Mesendoderm (in vitro differentiated cells): ENCODE measurements around the gene NRN1L.

Source experiments
- DNase-seq: peaks from one replicate; pipeline ENCODE4 v3.0.0; 2013
- H2AK5ac ChIP-seq: 2 replicates; pipeline ENCODE4 v1.6.1; 2013; ENCODE audit warnings: low read length, inconsistent platforms
- H2BK120ac ChIP-seq: 2 replicates; pipeline ENCODE4 v1.6.1; 2013; ENCODE audit warnings: low read depth, mild to moderate bottlenecking, low read length, moderate library complexity, mixed read lengths
- H2BK15ac ChIP-seq: replicated peaks from 2 replicates; pipeline ENCODE4 v1.6.1; 2013; ENCODE audit warnings: low read depth, mild to moderate bottlenecking, moderate library complexity
- H2BK5ac ChIP-seq: 2 replicates; pipeline ENCODE4 v1.6.1; 2013; ENCODE audit warnings: low read length, inconsistent platforms
- H3K18ac ChIP-seq: 2 replicates; pipeline ENCODE4 v1.6.1; 2013; ENCODE audit warnings: mild to moderate bottlenecking, low read length, mixed read lengths
- H3K23ac ChIP-seq: one replicate; pipeline ENCODE4 v1.6.1; 2013; ENCODE audit warnings: low read length
- H3K27ac ChIP-seq: 2 replicates; pipeline ENCODE4 v1.5.1; 2013; ENCODE audit warnings: low read depth, mild to moderate bottlenecking, inconsistent platforms, low read length, moderate library complexity
- H3K27me3 ChIP-seq: 2 replicates; pipeline ENCODE4 v1.6.1; 2013; ENCODE audit warnings: low read length, control low read depth, mild to moderate bottlenecking, inconsistent platforms; ENCODE audit not compliant: insufficient read depth, poor library complexity
- H3K36me3 ChIP-seq: 2 replicates; pipeline ENCODE4 v1.6.1; 2013; ENCODE audit warnings: low read length, inconsistent platforms; ENCODE audit not compliant: control insufficient read depth, insufficient read depth
- H3K4ac ChIP-seq: one replicate; pipeline ENCODE4 v1.6.1; 2013; ENCODE audit warnings: low read depth, mild to moderate bottlenecking, low read length, moderate library complexity
- H3K4me1 ChIP-seq: 2 replicates; pipeline ENCODE4 v1.6.1; 2013; ENCODE audit warnings: low read depth, low read length, inconsistent platforms; ENCODE audit not compliant: control insufficient read depth
- H3K4me2 ChIP-seq: 2 replicates; pipeline ENCODE4 v1.6.1; 2013; ENCODE audit warnings: low read length
- H3K4me3 ChIP-seq: 2 replicates; pipeline ENCODE4 v1.5.1; 2013; ENCODE audit warnings: mild to moderate bottlenecking, low read length
- H3K56ac ChIP-seq: one replicate; pipeline ENCODE4 v1.6.1; 2013; ENCODE audit warnings: low read length
- H3K79me1 ChIP-seq: 2 replicates; pipeline ENCODE4 v1.6.1; 2013; ENCODE audit warnings: low read length, inconsistent platforms
- H3K79me2 ChIP-seq: 2 replicates; pipeline ENCODE4 v1.6.1; 2013; ENCODE audit warnings: mild to moderate bottlenecking, low read length; ENCODE audit not compliant: control insufficient read depth, insufficient read depth
- H3K9ac ChIP-seq: 2 replicates; pipeline ENCODE4 v1.6.1; 2013; ENCODE audit warnings: low read length, inconsistent platforms
- H4K5ac ChIP-seq: one replicate; pipeline ENCODE4 v1.6.1; 2013; ENCODE audit warnings: low read length
- H4K8ac ChIP-seq: one replicate; pipeline ENCODE4 v1.6.1; 2013; ENCODE audit warnings: low read depth, mild to moderate bottlenecking, control low read depth, low read length, moderate library complexity
- WGBS: extraction: QIAGEN DNeasy Blood & Tissue Kit; methylation state at CpG from one replicate; pipeline ENCODE4 v1.1.7; 2013; ENCODE audit warnings: low lambda C conversion rate, missing lambda C conversion rate; ENCODE audit not compliant: insufficient coverage; ENCODE audit errors: extremely low coverage; 5-methylcytosine and 5-hydroxymethylcytosine counted together

NRN1L gene

DNA sequence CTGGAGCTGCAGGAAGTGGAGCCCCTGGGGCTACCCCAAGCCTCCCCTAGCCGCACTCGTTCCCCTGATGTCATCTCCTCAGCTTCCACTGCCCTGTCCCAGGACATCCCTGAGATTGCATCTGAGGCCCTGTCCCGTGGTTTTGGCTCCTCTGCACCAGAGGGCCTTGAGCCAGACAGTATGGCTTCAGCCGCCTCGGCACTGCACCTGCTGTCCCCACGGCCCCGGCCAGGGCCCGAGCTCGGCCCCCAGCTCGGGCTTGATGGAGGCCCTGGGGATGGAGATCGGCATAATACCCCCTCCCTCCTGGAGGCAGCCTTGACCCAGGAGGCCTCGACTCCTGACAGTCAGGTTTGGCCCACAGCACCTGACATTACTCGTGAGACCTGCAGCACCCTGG is 4.1 kb upstream of the NRN1L start:
- Histone ChIP-seq H3K4me2 (no peak overlapping the region), H3K27ac (no peak overlapping the region), H3K4ac (no peak overlapping the region), H2BK5ac (no peak overlapping the region), H4K8ac (no peak overlapping the region), H2BK120ac (no peak overlapping the region), H3K4me3 (no peak overlapping the region), H3K18ac (no peak overlapping the region), H4K5ac (no peak overlapping the region), H2AK5ac (no peak overlapping the region), H3K23ac (no peak overlapping the region), H3K27me3 (no peaks in the 10 kb centered on the region), H3K79me1 (peaks cover under 1% of the 10 kb centered on the region), H3K4me1 (no peaks in the 10 kb centered on the region), H3K56ac (no peak overlapping the region), H2BK15ac (no peak overlapping the region), H3K9ac (no peak overlapping the region), H3K79me2 (peaks cover 2% of the 10 kb centered on the region), H3K36me3 (peaks cover 29% of the 10 kb centered on the region)
- DNase-seq = no peak
- no CpG with 5 or more reads among the region's 13 CpGs for WGBS

- Histone ChIP-seq H3K79me1 (no peaks in the 10 kb centered on the region), H3K27me3 (no peaks in the 10 kb centered on the region), H2BK120ac (no peak overlapping the region), H3K4me2 (no peak overlapping the region), H4K5ac (no peak overlapping the region), H3K23ac (no peak overlapping the region), H3K9ac (no peak overlapping the region), H4K8ac (no peak overlapping the region), H3K4me1 (peaks cover 2% of the 10 kb centered on the region), H3K36me3 (peaks cover 27% of the 10 kb centered on the region), H3K56ac (no peak overlapping the region), H3K27ac (no peak overlapping the region), H3K79me2 (no peaks in the 10 kb centered on the region), H2BK15ac (no peak overlapping the region), H2BK5ac (no peak overlapping the region), H3K18ac (no peak overlapping the region), H3K4me3 (no peak overlapping the region), H3K4ac (no peak overlapping the region), H2AK5ac (no peak overlapping the region)
- WGBS = no CpG with 5 or more reads among the region's 21 CpGs
- DNase-seq = no peak
Observed at GRCh38 chr16:67881621-67882161, 3.0 kb upstream of the NRN1L start.

- H3K4me2 ChIP-seq = no peak overlapping the region
- H2AK5ac ChIP-seq = no peak overlapping the region
- no peak overlapping the region for H4K8ac ChIP-seq
- no peak overlapping the region for H2BK120ac ChIP-seq
- WGBS = no CpG with 5 or more reads among the region's 18 CpGs
- no peaks in the 10 kb centered on the region for H3K79me2 ChIP-seq
- no peak overlapping the region for H3K23ac ChIP-seq
- H3K79me1 ChIP-seq = no peaks in the 10 kb centered on the region
- H4K5ac ChIP-seq = no peak overlapping the region
- H3K4ac ChIP-seq = no peak overlapping the region
- no peak overlapping the region for H3K18ac ChIP-seq
- no peak overlapping the region for H2BK15ac ChIP-seq
- no peak for DNase-seq
- H3K4me1 ChIP-seq = peaks cover 3% of the 10 kb centered on the region
- no peak overlapping the region for H3K9ac ChIP-seq
- no peak overlapping the region for H3K56ac ChIP-seq
- no peaks in the 10 kb centered on the region for H3K27me3 ChIP-seq
- no peak overlapping the region for H2BK5ac ChIP-seq
- no peak overlapping the region for H3K27ac ChIP-seq
- no peak overlapping the region for H3K4me3 ChIP-seq
- H3K36me3 ChIP-seq = peaks cover 23% of the 10 kb centered on the region
Observed at GRCh38 chr16:67882374-67883145, 2.1 kb upstream of the NRN1L start.

DNA sequence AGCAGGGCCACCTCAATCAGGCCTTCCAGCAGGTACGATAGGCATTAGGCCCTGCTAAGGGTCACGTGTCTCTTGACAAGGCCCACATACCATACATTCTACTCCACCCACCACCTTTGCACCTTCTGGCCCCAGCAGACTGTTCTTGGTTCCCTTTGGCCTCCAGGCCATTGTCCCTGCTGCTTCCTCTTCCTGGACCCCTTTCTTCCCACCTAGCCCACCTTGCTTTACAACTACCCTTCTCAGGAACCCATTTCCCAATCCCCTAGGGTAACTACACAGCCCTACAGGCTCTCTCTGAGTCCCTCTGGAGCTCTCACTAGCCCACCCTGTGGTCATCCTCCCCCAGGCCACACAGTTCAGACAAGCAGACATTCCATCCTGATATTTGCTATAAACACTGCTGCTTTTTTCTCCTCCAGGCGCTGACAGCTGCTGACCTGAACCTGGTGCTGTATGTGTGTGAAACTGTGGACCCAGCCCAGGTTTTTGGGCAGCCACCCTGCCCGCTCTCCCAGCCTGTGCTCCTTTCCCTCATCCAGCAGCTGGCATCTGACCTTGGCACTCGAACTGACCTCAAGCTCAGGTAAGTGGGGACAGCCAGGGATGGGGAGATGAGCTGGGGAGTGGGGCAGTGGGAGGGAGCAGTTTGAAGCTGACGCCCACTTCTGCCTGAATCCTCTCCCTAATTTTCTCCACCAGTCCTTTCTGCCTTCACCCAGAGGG is 1.4 kb upstream of the NRN1L start:
- no peaks in the 10 kb centered on the region for H3K79me1 ChIP-seq
- H3K27me3 ChIP-seq = no peaks in the 10 kb centered on the region
- no CpG with 5 or more reads among the region's 6 CpGs for WGBS
- no peaks in the 10 kb centered on the region for H3K79me2 ChIP-seq
- no peak overlapping the region for H4K5ac ChIP-seq
- H3K9ac ChIP-seq = no peak overlapping the region
- no peak overlapping the region for H3K18ac ChIP-seq
- H3K27ac ChIP-seq = no peak overlapping the region
- no peak overlapping the region for H4K8ac ChIP-seq
- no peak overlapping the region for H3K4me2 ChIP-seq
- H3K4me1 ChIP-seq = peaks cover 3% of the 10 kb centered on the region
- H3K4me3 ChIP-seq = no peak overlapping the region
- H2AK5ac ChIP-seq = no peak overlapping the region
- H2BK5ac ChIP-seq = no peak overlapping the region
- peak; percentile 48 for DNase-seq
- H3K36me3 ChIP-seq = peaks cover 20% of the 10 kb centered on the region
- H2BK120ac ChIP-seq = no peak overlapping the region
- no peak overlapping the region for H3K4ac ChIP-seq
- H3K56ac ChIP-seq = no peak overlapping the region
- no peak overlapping the region for H2BK15ac ChIP-seq
- H3K23ac ChIP-seq = no peak overlapping the region

- peaks cover 3% of the 10 kb centered on the region for H3K4me1 ChIP-seq
- H2BK5ac ChIP-seq = no peak overlapping the region
- no peak overlapping the region for H2BK120ac ChIP-seq
- H3K27me3 ChIP-seq = no peaks in the 10 kb centered on the region
- no peak overlapping the region for H3K23ac ChIP-seq
- H3K79me1 ChIP-seq = no peaks in the 10 kb centered on the region
- no peak overlapping the region for H3K18ac ChIP-seq
- no peak overlapping the region for H3K4me3 ChIP-seq
- no peak overlapping the region for H3K4ac ChIP-seq
- H3K4me2 ChIP-seq = no peak overlapping the region
- H3K79me2 ChIP-seq = no peaks in the 10 kb centered on the region
- H4K8ac ChIP-seq = no peak overlapping the region
- no peak overlapping the region for H4K5ac ChIP-seq
- no peak overlapping the region for H2BK15ac ChIP-seq
- no peak overlapping the region for H3K56ac ChIP-seq
- H3K36me3 ChIP-seq = peaks cover 17% of the 10 kb centered on the region
- no CpG with 5 or more reads among the region's 11 CpGs for WGBS
- peak; percentile 73 for DNase-seq
- no peak overlapping the region for H3K27ac ChIP-seq
- H3K9ac ChIP-seq = no peak overlapping the region
- H2AK5ac ChIP-seq = no peak overlapping the region
Observed at GRCh38 chr16:67883872-67884261, 818 bp upstream of the NRN1L start.
